NCI-H446 (cell line): Measurements from ENCODE around the gene FCRL2.

Source experiments
- DNase-seq, 2 experiments: peaks; one replicate each; lab custom pipeline; 2025; lab: John Stamatoyannopoulos, UW

FCRL2 gene

GRCh38 chr1:157776971-157777391 lies at the start of gene FCRL2:
Gene FCRL2 (minus strand): TSS chr1:157777132. CDS start chr1:157777073, 59 bp downstream.
- DNase-seq: no peak

GRCh38 chr1:157820299-157820698 lies 43.4 kb upstream of the FCRL2 start:
- no peak for DNase-seq

GRCh38 chr1:157819896-157820295 lies 43.0 kb upstream of the FCRL2 start, which contains the start of gene FCRL1:
Gene FCRL1 (minus strand): TSS chr1:157820120. CDS start chr1:157820037, 83 bp downstream.
- no peak for DNase-seq

GRCh38 chr1:157819215-157819614 lies 42.3 kb upstream of the FCRL2 start:
- DNase-seq: no peak

- no peak for DNase-seq
These were observed 36.3 kb upstream of the FCRL2 start for GRCh38 chr1:157813269-157813668.

- DNase-seq: no peak
These were observed 29.7 kb upstream of the FCRL2 start for GRCh38 chr1:157806431-157807149.

- DNase-seq: no peak
These were observed 26.9 kb upstream of the FCRL2 start for GRCh38 chr1:157803851-157804250.

GRCh38 chr1:157799996-157800395 lies 23.1 kb upstream of the FCRL2 start:
- DNase-seq: no peak

- no peak for DNase-seq
These were observed 21.3 kb upstream of the FCRL2 start for GRCh38 chr1:157798211-157798610.

GRCh38 chr1:157785248-157785647 lies 8.3 kb upstream of the FCRL2 start:
- no peak for DNase-seq

- DNase-seq: no peak
These were observed 7.9 kb upstream of the FCRL2 start for GRCh38 chr1:157784801-157785200.

GRCh38 chr1:157782931-157783330 lies 6.0 kb upstream of the FCRL2 start:
- no peak for DNase-seq

- DNase-seq: no peak
These were observed 4.1 kb upstream of the FCRL2 start for GRCh38 chr1:157781048-157781447.

GRCh38 chr1:157775101-157775870 lies 1.6 kb downstream of the FCRL2 start:
- no peak for DNase-seq

GRCh38 chr1:157774412-157774811 lies 2.5 kb downstream of the FCRL2 start:
- no peak for DNase-seq

GRCh38 chr1:157773493-157774350 lies 3.2 kb downstream of the FCRL2 start:
- no peak for DNase-seq

- no peak for DNase-seq
These were observed 5.1 kb downstream of the FCRL2 start for GRCh38 chr1:157771661-157772425.

- no peak for DNase-seq
These were observed 6.4 kb downstream of the FCRL2 start for GRCh38 chr1:157770442-157771043.

GRCh38 chr1:157766792-157767191 lies 10.1 kb downstream of the FCRL2 start:
- no peak for DNase-seq

GRCh38 chr1:157758018-157758417 lies 18.9 kb downstream of the FCRL2 start:
- no peak for DNase-seq

GRCh38 chr1:157753611-157754010 lies 23.3 kb downstream of the FCRL2 start:
- DNase-seq: no peak
